Ascending aorta (tissue), 2 donors: ENCODE data around the gene SRSF6. TPM values are rescaled to one million over a fixed set of nuclear protein-coding genes. Genes with fewer than 3 reads are reported as not detected.

Source experiments
- DNase-seq, 2 donors: peaks; one replicate each; pipeline ENCODE4 v3.0.0-alpha.2; 2019; ENCODE audit warnings: low spot score in 2 of 2
- H3K27ac ChIP-seq, 2 donors: fragments of 200-600 bp; sonication (generic); one replicate each; pipeline ENCODE4 v1.5.1; 2016 to 2017; ENCODE audit warnings: mild to moderate bottlenecking in 1 of 2
- H3K27me3 ChIP-seq: fragments of 200-600 bp; sonication (generic); one replicate; pipeline ENCODE4 v1.5.1; 2017
- H3K36me3 ChIP-seq, 2 donors: fragments of 200-600 bp; sonication (generic); one replicate each; pipeline ENCODE4 v1.5.1; 2016
- H3K4me1 ChIP-seq, 2 donors: fragments of 200-600 bp; sonication (generic); one replicate each; pipeline ENCODE4 v1.5.1; 2016 to 2017; ENCODE audit warnings: mild to moderate bottlenecking in 1 of 2
- H3K4me3 ChIP-seq, 2 donors: fragments of 200-600 bp; sonication (generic); one replicate each; pipeline ENCODE4 v1.5.1; 2016 to 2017; ENCODE audit warnings: mild to moderate bottlenecking in 1 of 2
- H3K9me3 ChIP-seq, 2 donors: fragments of 200-600 bp; sonication (generic); one replicate each; pipeline ENCODE4 v1.5.1; 2016
- intact Hi-C: fragments of 100-400 bp; cut with DNase I; formaldehyde crosslinking; loops from one replicate; pipeline ENCODE4 v1.15.1; 2023
- total RNA-seq: library from RNA; depleted of rRNA; stranded (reverse); fragments of >200 nt; gene quantifications from one replicate; pipeline ENCODE4 v1.1.0, GENCODE V29; 2016
- TF ChIP-seq, protein P1 (sequence below), 3 experiments: fragments of 200-600 bp in 2 of 3; fragments of 450-650 bp in 1 of 3; sonication (generic) in 2 of 3; IDR thresholded peaks; one replicate each; pipeline ENCODE4 v1.5.1; 2016 to 2019; ENCODE audit warnings: antibody characterized with exemption in 3 of 3, mild to moderate bottlenecking in 1 of 3, moderate library complexity in 1 of 3

The SRSF6 gene
- total RNA-seq, 1 donor from 2014 or later, result 23.9 TPM

DNA sequence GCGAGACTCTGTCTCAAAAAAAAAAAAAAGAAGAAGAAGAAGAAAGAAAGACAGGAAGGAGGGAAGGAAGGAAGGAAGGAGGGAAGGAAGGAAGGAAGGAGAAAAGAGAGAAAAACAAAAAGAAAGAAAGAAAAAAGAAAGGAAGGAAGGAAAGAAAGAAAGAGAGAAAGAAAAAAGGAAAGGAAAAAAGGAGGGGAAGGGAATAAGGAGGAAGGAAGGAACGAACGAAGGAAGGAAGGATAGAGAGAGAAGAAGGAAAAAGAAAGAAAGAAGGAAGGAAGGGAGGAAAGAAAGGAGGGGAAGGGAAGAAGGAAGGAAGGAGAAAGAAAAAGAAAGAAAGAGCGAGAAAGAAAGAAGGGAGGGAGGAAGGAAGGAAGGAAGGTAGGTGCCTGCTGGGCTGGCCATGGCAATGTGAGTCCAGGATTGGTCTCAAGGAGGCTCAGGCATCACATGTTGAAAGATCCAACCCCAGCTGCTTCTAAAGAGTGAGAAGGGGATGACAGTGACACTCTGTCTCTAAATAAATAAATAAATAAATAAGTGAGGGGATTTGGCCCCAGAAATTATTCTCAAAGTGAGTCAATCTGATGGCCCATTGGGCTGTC lies 24.3 kb upstream of the SRSF6 start:
- no peak overlapping the region for H3K27ac ChIP-seq
- no peaks in the 10 kb centered on the region for H3K27me3 ChIP-seq
- DNase-seq, result no peak
- H3K36me3 ChIP-seq, result no peaks in the 10 kb centered on the region
- TF ChIP-seq, protein P1, sequence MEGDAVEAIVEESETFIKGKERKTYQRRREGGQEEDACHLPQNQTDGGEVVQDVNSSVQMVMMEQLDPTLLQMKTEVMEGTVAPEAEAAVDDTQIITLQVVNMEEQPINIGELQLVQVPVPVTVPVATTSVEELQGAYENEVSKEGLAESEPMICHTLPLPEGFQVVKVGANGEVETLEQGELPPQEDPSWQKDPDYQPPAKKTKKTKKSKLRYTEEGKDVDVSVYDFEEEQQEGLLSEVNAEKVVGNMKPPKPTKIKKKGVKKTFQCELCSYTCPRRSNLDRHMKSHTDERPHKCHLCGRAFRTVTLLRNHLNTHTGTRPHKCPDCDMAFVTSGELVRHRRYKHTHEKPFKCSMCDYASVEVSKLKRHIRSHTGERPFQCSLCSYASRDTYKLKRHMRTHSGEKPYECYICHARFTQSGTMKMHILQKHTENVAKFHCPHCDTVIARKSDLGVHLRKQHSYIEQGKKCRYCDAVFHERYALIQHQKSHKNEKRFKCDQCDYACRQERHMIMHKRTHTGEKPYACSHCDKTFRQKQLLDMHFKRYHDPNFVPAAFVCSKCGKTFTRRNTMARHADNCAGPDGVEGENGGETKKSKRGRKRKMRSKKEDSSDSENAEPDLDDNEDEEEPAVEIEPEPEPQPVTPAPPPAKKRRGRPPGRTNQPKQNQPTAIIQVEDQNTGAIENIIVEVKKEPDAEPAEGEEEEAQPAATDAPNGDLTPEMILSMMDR (IDR thresholded peaks at IDR 0.05), result no peak
- no peaks in the 10 kb centered on the region for H3K9me3 ChIP-seq
- no peaks in the 10 kb centered on the region for H3K4me1 ChIP-seq
- intact Hi-C loops, result no loop called here
- H3K4me3 ChIP-seq, result no peak overlapping the region

DNA sequence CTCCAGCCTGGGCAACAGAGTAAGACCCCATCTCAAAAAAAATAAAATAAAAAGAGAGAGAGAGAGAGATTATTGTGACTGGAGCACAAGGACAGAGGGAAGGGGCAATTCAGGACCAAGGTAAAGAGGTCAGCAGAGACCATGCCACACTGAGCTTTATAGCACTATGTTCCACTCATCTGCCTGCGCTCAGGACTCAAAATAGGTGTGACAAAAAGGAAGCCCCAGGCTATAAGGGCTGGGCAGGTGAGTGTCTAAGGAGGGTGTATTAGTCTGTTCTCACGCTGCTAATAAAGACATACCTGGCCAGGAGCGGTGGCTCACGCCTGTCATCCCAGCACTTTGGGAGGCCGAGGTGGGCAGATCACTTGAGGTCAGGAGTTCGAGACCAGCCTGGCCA lies 23.1 kb upstream of the SRSF6 start:
- no peaks in the 10 kb centered on the region for H3K9me3 ChIP-seq
- no peaks in the 10 kb centered on the region for H3K27me3 ChIP-seq
- intact Hi-C loops, result no loop called here
- DNase-seq, result no peak
- no peak overlapping the region for H3K4me3 ChIP-seq
- H3K4me1 ChIP-seq, result no peaks in the 10 kb centered on the region
- no peaks in the 10 kb centered on the region for H3K36me3 ChIP-seq
- H3K27ac ChIP-seq, result no peak overlapping the region
- TF ChIP-seq, protein P1 (IDR thresholded peaks at IDR 0.05), result no peak

DNA sequence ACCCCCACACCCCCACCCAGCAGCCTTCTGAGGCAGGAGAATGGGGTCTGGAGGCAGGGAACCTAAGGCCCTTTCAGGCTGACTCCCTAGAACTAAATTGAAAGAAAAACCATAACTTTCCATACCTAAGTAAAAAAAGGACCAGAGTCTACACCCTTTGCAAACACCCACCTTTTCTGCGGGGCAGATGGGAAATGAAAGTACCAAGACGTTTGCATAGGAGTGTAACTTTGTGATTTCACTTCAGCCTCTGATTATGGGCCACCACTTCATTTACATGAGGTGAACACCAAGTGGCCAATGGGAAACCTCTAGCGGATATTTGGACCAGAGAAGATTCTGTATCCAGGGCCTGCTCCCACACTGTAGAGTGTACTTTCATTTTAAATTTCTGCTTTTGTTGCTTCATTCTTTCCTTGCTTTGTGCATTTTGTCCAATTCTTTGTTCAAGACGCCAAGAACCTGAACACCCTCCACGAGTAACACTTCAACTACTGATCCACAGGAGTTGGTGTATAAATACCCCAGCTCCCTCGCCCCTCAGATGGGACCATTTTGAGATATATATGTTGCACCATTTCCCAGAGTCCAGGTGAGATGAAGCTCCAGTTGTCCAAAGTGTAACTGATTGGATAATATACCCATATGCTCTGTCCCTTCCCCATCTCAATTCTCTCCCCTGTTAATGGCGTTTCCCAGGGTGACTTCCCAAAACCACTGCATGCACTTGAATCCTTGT lies 18.9 kb upstream of the SRSF6 start:
- no peaks in the 10 kb centered on the region for H3K27me3 ChIP-seq
- TF ChIP-seq, protein P1 (IDR thresholded peaks at IDR 0.05), result no peak
- no peaks in the 10 kb centered on the region for H3K9me3 ChIP-seq
- no peak overlapping the region for H3K4me3 ChIP-seq
- no peak overlapping the region for H3K27ac ChIP-seq
- intact Hi-C loops, result no loop called here
- DNase-seq, result no peak
- H3K36me3 ChIP-seq, result no peaks in the 10 kb centered on the region
- no peaks in the 10 kb centered on the region for H3K4me1 ChIP-seq

DNA sequence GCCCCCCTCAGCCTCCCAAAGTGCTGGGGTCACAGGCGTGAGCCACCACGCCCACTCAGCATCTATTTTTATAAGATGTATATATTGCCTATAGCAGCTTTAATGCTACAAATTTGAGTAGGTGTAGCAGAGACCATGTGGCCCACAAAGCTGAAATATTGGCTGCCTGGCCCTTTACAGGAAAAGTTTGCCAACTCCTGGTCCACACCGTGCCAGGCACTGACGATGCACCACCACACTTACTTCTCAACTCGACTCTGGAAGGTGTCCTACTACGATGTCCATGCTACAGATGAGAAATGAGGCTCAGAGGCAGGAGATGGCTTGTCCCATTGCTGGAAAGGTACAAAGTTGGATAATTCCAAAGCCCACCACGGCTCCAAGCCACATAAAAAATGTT lies 17.2 kb upstream of the SRSF6 start:
- Histone ChIP-seq H3K27ac (no peak overlapping the region), H3K27me3 (no peaks in the 10 kb centered on the region), H3K9me3 (no peaks in the 10 kb centered on the region), H3K4me3 (no peak overlapping the region), H3K36me3 (no peaks in the 10 kb centered on the region), H3K4me1 (no peaks in the 10 kb centered on the region)
- intact Hi-C loops, result no loop called here
- TF ChIP-seq, protein P1 (IDR thresholded peaks at IDR 0.05), result no peak
- DNase-seq, result no peak

DNA sequence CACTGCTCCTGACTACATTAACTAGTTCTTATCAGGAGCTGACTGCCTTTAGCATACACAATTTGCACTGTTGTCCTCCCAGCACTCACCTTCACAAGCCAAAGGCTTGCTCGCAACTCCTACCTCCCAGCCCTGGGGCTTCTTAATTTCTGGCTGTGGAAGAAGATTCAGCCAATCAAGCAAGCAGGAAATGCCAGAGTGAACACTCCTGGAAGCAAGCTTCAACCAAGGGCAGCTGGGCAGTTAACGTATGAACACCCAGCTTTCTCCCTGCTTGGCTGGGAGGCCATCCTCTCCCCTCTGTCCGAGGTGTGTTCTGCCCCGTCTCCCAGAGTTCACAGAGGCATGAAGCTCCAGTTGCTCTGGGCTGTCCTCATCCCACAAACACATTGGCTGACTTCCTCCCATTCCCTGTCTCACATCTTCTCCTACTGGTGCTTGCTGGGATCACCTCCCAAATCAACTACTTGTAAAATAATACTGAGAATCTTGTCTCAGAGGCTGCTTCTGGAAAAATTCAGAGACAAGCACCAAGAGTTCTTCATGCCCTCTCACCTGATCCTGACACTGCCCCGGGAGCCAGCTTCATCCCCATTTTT lies 15.3 kb upstream of the SRSF6 start:
- intact Hi-C loops, result no loop called here
- no peak for DNase-seq

More for the DNA sequence above, 15.3 kb upstream of the SRSF6 start:
- no peaks in the 10 kb centered on the region for H3K4me1 ChIP-seq
- H3K36me3 ChIP-seq, result no peaks in the 10 kb centered on the region
- H3K27me3 ChIP-seq, result no peaks in the 10 kb centered on the region
- TF ChIP-seq, protein P1 (IDR thresholded peaks at IDR 0.05), result no peak
- H3K27ac ChIP-seq, result no peak overlapping the region
- no peaks in the 10 kb centered on the region for H3K9me3 ChIP-seq
- no peak overlapping the region for H3K4me3 ChIP-seq
